GOT3 (cell line): Measurements from ENCODE around the gene PEX11G.
A peak's percentile ranks its signal among the peaks of the same experiment; 100 is the strongest.

Source experiments
- DNase-seq: peaks from one replicate; lab custom pipeline; 2025; ENCODE audit warnings: mixed read lengths; lab: John Stamatoyannopoulos, UW

The PEX11G gene

DNA sequence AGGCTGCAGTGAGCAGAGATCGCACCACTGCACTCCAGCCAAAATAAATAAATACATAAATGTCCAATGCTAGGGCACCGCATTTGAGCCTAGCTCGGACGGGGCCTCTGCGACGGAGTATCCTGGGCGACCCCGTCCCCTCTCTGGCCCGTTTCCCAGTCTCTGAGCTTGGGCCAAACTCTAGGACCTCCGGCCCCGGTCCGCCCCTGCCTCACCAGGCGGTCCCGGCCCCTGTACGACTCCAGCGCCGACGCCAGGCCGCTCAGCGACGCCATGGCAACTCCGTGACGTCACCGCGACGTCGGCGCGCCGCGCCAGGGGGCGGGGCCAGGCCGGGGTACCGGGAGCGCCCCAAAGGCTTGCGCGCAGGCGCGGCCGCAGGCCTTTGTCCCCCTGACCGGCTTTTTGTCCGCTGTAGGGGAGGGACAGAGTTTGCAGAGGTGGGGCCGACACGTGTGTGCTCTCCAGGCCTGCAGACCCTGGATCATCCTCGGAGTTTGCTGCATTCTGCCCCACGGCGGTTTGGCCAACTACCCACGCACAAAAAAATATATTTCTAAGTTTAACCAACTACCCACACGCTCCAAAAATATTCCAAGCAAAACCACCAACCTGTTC lies at the start of gene PEX11G:
PEX11G (minus strand) TSS at position 300 of the 618 bp plus-strand sequence; CDS start at position 275, 25 bp downstream.
- DNase-seq: peak; percentile 33

DNA sequence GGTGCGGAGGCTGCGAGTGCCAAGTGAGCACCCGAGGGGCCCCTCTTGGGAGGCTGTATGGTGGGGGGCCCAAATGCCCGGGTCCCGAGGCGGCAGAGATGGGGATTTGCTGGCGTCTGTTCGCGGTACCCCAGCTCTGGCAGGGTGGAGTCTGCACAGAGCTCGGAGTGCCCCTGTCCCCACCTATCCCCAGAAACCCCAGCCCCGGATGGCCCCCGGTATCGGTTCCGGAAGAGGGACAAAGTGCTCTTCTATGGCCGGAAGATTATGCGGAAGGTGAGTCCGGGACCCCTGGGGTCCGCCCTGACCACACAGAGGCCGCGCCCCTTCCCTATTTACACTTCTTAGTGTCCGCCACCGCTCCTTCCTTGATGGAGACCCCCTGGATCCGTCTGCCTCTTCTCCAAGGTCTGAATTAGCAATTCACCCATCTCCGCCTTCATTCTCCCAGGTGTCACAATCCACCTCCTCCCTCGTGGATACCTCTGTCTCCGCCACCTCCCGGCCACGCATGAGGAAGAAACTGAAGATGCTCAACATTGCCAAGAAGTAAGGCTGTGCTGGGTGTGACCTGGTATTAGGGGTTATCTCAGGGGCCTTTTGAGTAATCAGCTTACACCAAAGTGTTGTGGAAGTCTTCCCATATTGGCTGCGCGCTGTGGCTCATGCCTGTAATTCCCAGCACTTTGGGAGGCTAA lies 47.3 kb upstream of the PEX11G start:
- DNase-seq: no peak

DNA sequence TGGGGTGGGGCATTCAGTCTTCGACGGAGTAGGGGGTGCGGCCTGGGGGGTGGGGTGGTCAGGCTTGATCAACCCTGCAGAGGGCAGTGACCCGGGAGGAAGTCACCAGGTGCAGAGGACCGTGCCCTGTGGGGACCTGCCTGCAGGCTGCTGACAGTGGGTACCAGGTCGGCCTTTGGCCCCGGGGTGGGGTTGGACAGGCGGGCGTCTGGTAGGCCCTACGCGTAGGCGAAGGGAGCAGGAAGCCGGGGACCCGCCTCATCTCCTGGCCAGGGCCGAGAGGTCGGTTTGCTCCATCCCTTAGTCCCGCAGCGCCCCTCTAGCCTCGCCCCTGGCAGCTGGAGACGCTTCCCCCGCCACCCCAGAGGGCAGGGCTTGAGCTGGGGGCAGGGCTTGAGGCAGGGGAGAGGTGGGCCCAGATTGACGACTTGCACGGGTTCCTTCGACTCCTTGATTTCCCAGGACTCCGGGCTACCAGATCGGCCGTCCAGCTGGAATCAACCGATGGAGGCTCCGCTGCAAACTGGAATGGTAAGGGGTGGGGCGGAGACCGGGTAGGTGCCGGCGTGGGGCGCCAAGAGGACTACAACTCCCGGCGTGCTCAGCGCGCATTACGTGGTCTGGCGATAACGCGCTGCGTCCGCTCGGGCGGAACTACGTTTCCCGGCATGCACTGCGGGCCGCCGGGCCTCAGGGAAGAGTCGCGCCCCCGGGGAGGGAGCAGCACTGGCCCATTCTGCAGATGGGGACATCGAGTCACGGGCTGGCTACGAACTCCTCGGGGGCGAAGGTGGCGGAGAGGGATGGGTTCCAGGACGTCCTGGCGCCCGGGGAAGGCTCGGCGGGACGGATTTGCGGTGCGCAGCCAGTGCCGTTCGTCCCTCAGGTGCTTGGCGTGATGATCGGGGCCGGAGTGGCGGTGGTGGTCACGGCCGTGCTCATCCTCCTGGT lies 46.5 kb upstream of the PEX11G start, which contains the start of gene PNPLA6:
PNPLA6 (plus strand) TSS at position 671 of the 951 bp plus-strand sequence; CDS start at position 743, 72 bp downstream.
- peak; percentile 73 for DNase-seq

DNA sequence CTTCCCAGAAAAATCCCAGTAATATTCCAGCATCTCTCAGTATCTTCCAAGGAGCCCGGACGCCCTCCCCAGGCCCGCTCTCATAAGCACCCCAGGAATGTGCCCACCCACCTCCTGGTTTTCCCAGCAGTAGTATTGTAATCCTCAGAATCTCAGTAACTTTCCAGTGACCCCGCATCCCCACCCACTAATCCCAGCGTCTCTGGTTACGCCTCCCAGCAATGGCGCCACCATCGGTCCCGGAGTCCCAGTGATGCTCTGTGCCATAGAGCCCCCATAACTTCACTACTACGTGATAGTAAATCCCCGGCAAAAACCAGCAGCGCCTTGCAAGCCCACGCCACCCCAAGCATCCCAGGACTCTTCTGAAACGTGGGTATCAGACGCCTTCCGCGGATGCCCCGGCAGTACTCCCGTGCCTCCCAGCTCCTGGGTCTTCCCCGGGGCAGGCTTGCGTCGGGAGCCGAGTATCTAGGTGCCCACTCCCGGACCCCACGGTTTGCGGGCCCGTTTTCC lies 45.8 kb upstream of the PEX11G start:
- no peak for DNase-seq

DNA sequence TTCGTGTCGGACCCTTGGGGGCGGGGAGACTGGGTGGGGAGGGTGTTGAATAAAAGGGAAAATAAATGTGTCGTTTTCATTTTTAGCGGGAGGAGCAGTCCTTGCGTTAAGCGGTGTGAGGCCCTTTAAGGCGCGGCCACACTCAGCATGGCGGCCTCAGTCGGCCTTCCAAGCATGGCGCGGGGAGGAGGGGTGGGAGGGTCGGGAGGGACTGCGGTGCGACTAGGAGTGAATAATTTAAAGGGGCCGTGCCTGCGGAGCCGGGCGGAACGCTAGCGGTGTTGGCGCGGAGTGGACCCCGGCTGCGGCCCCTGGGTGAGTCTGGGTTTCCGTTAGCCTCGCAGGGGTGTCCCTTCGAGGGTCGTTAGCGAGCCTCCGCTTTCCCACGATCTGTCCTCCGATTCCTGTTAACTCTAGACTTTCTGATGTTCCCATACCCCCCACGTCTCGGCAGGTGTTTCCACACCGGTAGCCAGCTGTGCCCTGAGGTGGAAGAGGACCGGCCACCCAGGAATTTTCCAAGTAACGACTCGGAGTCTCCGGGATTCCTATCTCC lies 45.2 kb upstream of the PEX11G start:
- DNase-seq: peak; percentile 28

DNA sequence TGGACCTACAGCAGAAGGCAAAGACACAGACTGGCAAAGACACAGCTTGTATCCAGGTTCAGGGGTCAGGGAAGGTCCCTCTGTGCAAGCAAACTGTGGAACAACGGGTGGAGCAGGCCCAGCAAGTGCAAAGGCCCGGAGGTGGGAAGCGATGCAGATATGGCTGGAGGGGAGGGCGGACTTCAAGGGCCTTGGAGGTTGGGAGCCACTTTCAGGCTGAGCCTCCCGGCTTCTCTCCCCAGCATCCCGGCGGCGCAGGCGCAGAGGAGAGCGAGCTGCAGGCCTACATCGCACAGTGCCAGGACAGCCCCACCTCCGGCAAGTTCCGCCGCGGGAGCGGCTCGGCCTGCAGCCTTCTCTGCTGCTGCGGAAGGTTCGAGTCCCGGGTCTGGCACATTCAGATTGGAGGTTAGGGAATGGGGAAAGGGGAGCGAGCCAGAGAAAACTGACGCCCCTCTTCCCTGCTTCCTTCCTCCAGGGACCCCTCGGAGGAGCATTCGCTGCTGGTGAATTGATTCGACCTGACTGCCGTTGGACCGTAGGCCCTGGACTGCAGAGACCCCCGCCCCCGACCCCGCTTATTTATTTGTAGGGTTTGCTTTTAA lies 44.5 kb upstream of the PEX11G start:
- no peak for DNase-seq

DNA sequence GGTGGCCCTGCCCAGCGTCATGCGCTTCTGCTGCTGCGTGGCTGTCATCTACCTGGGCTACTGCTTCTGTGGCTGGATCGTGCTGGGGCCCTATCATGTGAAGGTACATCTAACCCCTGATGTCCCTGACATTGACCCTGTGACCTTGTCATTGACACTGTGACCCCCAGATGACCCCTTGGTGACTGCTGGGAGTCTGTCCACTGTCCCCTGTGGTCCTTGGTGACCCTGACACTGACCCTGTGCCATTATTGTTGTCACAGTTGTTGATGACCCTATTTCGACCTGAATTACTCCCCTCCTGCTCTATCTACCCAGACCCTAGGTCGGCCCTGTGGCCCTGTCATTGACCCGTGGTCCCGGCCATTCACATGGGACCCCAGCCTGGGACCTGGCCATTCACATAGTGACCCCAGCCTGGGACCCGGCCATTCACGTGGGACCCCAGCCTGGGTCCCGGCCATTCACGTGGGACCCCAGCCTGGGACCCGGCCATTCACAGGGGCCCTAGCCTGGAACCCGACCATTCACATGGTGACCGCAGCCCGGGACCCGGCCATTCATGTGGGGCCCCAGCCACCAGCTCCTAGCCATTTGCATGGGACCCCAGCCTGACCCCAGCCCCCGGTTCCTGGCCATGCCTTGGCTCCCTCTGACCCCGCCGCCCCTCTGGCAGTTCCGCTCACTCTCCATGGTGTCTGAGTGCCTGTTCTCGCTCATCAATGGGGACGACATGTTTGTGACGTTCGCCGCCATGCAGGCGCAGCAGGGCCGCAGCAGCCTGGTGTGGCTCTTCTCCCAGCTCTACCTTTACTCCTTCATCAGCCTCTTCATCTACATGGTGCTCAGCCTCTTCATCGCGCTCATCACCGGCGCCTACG lies 41.0 kb upstream of the PEX11G start:
- no peak for DNase-seq

DNA sequence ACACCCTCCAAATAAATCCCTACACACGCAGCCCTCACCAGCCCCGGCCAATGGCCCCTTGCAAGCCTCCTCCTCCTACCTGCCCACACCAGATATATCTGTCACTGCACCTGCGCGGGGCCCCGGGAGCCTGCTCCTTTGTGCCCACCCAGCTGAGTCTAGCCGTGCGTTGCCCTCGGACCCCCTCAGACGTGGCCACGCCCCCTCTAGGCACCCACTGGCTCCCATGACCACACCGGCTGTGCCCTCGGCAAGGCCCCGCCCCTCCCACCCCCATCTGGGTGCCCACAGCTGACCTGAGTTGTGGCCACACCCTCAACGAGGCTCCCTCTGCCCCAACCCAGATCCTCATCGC lies 40.4 kb upstream of the PEX11G start:
- no peak for DNase-seq

DNA sequence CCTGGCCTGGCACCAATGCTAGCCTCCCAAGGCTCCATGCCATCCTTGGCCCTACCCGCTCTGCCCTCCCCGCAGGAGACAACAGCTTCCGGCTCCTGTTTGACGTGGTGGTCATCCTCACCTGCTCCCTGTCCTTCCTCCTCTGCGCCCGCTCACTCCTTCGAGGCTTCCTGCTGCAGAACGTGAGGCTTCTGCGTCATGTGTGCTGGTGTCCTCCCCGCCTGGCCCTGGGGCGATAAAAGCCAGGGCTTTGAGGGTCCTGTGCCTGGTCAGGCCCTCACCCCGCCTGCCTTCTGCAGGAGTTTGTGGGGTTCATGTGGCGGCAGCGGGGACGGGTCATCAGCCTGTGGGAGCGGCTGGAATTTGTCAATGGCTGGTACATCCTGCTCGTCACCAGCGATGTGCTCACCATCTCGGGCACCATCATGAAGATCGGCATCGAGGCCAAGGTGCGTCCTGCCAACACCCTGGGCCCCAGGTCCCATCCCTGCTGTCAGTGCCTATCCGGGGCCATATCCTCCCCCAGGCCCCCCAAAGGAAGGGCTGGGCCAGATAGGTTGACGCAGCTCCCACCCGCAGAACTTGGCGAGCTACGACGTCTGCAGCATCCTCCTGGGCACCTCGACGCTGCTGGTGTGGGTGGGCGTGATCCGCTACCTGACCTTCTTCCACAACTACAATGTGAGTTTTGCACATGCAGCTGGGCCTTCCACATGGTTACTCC lies 39.8 kb upstream of the PEX11G start:
- DNase-seq: no peak

DNA sequence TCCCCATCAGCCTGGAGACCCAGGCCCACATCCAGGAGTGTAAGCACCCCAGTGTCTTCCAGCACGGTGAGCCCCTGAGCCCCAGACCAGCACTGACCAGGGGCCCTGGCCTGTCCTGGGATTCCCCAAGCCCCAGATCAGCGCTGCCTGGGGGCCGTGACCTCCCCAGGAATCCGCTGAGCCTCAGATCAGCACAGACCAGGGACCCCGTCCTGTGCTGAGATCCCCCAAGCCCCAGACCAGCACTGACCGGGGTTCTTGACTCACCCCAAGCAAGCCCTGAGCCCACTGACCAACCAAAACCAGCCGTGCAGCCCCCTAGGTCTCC lies 39.3 kb upstream of the PEX11G start:
- DNase-seq: no peak

DNA sequence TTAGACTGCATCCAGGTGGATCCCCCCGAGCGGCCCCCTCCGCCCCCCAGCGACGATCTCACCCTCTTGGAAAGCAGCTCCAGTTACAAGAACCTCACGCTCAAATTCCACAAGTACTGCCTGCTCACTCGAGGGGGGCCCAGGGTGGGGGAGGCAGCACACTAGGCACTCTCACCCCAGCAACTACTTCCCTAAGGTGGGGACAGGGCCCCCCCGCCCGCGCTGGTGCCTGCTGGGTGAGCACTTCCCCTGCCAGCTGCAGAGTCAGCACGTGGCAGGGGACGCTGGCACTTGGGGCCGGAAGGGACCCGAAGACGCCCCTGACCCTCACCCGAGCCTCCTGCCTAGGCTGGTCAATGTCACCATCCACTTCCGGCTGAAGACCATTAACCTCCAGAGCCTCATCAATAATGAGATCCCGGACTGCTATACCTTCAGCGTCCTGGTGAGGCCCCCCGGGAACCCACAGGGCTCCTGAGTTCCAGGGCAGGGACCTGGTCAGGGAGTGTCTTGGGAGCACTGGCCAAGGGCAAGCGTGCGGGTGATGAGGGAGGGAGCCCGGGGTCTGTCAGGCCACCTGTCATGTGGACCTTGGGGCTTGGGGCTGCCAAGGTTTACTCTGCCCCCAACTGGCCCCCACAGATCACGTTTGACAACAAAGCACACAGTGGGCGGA lies 38.8 kb upstream of the PEX11G start:
- no peak for DNase-seq

DNA sequence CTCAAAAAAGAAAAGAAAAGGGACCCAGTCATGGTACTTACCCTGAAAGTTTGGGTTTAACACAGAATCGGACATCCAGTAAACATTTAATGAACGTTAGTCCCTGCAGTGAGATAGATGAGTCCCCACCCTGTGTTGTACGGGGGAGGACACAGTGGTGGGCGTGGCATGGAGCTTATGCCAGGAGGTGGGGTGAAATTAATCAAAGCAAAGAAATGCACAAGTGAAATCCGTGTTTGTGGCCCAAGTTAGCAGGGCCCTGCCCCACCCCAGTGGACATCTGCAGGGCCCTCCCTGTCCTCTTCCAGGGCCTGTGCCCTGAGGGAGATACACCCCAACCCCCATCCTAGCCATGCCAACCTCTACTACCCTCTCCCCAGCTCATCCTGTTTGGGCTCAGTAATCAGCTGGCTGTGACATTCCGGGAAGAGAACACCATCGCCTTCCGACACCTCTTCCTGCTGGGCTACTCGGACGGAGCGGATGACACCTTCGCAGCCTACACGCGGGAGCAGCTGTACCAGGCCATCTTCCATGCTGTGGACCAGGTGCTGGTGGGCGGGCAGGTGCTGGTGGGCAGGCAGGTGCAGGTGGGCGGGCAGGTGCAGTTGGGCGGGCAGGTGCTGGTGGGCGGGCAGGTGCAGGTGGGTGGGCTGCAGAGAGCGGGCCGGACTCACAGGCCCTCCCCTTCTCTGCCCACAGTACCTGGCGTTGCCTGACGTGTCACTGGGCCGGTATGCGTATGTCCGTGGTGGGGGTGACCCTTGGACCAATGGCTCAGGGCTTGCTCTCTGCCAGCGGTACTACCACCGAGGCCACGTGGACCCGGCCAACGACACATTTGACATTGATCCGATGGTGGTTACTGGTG lies 37.5 kb upstream of the PEX11G start:
- no peak for DNase-seq

DNA sequence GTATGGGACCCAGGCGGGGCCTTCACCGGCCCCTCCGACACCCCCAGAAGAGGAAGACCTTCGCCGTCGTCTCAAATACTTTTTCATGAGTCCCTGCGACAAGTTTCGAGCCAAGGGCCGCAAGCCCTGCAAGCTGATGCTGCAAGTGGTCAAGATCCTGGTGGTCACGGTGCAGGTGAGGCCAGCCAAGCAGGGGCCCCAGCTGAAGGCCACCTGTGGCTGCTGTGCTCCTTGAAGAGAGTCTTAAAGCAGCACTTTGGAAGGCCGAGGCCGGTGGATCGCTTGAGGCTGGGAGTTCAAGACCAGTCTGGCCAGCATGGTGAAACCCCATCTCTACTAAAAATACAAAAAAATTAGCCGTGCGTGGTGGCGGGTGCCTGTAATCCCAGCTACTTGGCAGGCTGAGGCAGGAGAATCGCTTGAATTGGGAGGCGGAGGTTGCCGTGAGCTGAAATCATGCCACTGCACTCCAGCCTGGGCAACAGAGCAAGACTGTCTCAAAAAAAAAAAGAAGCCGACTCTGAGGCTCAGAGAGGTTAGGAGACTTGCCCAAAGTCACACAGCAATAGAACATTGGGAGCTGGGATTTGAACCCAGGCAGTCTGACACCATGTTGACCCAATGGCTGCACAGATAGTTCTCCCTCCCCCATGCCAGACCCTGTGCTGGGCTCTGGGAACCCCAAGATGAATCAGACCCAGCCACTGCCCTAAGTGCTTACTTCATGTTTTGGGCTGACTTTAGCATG lies 36.3 kb upstream of the PEX11G start:
- DNase-seq: no peak

DNA sequence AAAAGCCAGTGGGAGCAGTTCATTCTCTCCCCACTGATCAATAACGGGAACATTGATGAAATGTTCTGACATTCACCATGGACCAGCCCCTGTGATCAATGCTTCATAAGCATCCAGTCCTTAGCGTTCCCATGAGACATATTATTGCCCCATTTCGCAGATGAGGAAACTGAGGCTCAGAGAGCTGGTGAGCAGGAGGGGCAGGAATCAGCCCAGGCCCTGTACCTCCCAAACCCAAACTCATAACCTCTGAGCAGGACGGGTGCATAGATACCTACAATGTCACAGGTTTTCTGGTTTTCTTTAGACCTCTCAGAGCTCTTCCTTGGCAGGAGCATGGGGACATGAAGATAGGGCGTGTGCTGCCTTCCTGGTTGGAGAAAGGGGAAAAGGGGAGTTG lies 35.7 kb upstream of the PEX11G start:
- no peak for DNase-seq

DNA sequence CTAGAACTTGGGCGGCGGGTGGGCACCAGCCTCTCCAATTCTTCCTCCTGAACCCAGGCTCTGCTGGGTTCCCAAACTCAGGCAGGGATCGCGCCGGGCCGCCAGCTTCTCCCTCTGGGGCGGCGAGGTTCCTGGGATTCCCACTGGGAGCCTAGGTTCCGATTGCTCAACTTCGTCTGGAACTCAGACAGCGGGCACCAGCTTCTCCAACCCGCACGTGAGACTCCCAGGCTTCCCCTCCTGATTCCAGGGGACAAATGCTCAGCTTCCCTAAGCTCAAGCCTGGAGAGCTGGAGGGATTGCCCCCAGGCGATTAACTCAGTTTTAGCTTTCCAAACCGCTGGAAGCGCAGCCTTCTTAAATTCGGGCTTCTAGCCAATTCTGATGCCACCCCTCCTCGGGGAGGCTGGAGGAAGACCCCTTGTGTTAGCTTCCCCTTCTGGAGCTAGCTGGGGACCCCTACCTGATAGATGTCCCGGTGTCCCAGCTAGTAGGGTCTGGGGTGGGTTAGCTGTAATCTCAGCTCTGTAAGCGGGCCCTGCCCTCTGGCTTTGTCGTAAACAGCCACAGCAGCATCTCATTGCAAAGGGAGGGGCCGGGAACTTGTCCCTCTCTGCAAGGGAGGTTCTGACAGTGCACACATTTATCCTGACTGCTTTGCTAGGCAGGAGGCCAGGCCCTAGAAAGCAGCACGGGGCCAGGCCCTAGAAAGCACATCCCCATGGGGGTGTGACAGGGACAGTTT lies 34.3 kb upstream of the PEX11G start:
- no peak for DNase-seq

DNA sequence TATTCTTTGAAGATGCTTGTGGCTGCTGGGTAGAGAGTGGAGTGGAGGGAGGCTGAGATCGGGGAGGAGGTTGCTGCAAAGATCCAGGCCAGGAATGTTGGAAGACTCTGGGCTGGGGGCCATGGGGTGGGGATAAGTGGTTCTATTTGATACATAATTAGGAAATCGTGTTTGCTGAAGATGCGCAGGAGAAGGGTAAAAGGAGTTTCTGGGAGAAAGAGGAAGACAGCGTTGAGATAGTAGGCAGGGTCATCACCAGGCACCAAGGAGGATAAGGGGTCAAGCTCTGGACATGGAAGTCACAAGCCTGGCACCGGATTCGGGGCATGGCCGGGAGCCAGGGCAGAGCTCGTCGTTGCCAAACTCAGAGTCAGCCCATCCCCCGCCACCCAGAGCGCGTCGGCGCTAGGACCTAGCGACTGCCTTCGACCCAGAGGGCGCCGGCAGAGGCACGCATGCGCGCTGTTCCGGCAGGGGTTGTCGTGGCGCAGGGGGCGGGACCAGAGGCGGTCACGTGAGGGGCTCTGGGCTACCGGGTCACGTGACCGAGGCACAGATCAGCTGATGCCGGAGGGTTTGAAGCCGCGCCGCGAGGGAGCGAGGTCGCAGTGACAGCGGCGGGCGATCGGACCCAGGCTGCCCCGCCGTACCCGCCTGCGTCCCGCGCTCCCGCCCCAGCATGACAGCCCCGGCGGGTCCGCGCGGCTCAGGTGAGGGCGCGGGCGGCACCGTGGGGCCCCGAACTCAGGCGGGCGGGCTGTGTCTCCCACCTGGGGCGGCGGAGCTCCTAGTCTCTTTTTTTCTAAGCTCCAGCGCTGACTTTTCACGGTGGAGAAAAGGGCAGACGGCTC lies 33.5 kb upstream of the PEX11G start, which contains the start of gene MCOLN1:
MCOLN1 (plus strand) TSS at position 553 of the 851 bp plus-strand sequence; CDS start at position 680, 127 bp downstream.
- DNase-seq: peak; percentile 93
